HepG2 (cell line): ENCODE data around the gene DNAJB11. TPM values are rescaled to one million over a fixed set of nuclear protein-coding genes. Genes with fewer than 3 reads are reported as not detected.

Source experiments
- AHDC1 ChIP-seq: sonication (generic); formaldehyde crosslinking; IDR thresholded peaks from 2 replicates; pipeline ENCODE4 v1.5.1; 2020; ENCODE audit warnings: mild to moderate bottlenecking, missing genetic modification reagents, borderline replicate concordance
- BCL6 ChIP-seq: IDR thresholded peaks from 2 replicates; pipeline ENCODE4 v1.6.1; 2016; ENCODE audit warnings: missing genetic modification reagents, missing compliant biosample characterization
- CEBPG ChIP-seq: IDR thresholded peaks from 2 replicates; pipeline ENCODE4 v1.6.1; 2016
- ETV5 ChIP-seq: IDR thresholded peaks from 2 replicates; pipeline ENCODE4 v1.6.1; 2018; ENCODE audit warnings: missing biosample characterization, missing genetic modification reagents, inconsistent platforms, borderline replicate concordance
- FUBP1 ChIP-seq: sonication (generic); formaldehyde crosslinking; IDR thresholded peaks from 2 replicates; pipeline ENCODE4 v1.5.1; 2020; ENCODE audit warnings: missing genetic modification reagents, mild to moderate bottlenecking, borderline replicate concordance
- HOMEZ ChIP-seq: IDR thresholded peaks from 2 replicates; pipeline ENCODE4 v1.6.1; 2016; ENCODE audit warnings: low read depth
- RXRB ChIP-seq: IDR thresholded peaks from 2 replicates; pipeline ENCODE4 v1.6.1; 2016; ENCODE audit warnings: borderline replicate concordance, missing genetic modification reagents, missing compliant biosample characterization
- THYN1 ChIP-seq: sonication (generic); formaldehyde crosslinking; IDR thresholded peaks from 2 replicates; pipeline ENCODE4 v1.8.1; 2023; ENCODE audit warnings: low read depth, mild to moderate bottlenecking, moderate library complexity, missing genetic modification reagents, borderline replicate concordance
- ZNF407 ChIP-seq: sonication (generic); formaldehyde crosslinking; IDR thresholded peaks from one replicate; pipeline ENCODE4 v1.5.1; 2020; ENCODE audit warnings: mild to moderate bottlenecking, missing genetic modification reagents; ENCODE audit errors: not compliant biosample characterization
- ZNF615 ChIP-seq: sonication (generic); formaldehyde crosslinking; IDR thresholded peaks from 2 replicates; pipeline ENCODE4 v1.5.0; 2020; ENCODE audit warnings: mild to moderate bottlenecking, missing genetic modification reagents, borderline replicate concordance
- polyA plus RNA-seq, 8 experiments: library from polyadenylated mRNA; depleted of rRNA in 3 of 8; stranded (reverse) in 7 of 8; unstranded in 1 of 8; fragments of >200 nt; fragmentation: Illumina TruSeq in 4 of 8; extraction: Trizol in 4 of 8; gene quantifications; 2 replicates each; pipeline versions ENCODE4 v1.2.1 to v1.2.3, GENCODE V29; 2011 to 2016; ENCODE audit warnings: low read depth in 4 of 8, missing spikeins in 1 of 8, mixed read lengths in 1 of 8; ENCODE audit not compliant: insufficient read depth in 1 of 8
- total RNA-seq, 5 experiments: library from RNA; depleted of rRNA; stranded (reverse); fragments of >200 nt; fragmentation: Illumina TruSeq; extraction: Trizol; gene quantifications; 2 replicates each; pipeline ENCODE4 v1.2.3, GENCODE V29; 2016; ENCODE audit warnings: low read depth in 1 of 5

DNAJB11 gene
- total and polyA plus RNA-seq, 2 of the 13 experiments (the other 11 are each of a cell fraction or from before 2014, with no cell fraction given), result 41.0 to 132 TPM

- 0 out of 2 replicates have a peak, but pooled peaks have one; percentile 17 for TF ChIP-seq ETV5
- peak; percentile 64; the same call in 1 of the 2 replicates for TF ChIP-seq AHDC1 (CRISPR knock-in tag)
- TF ChIP-seq ZNF407, result no peak
- peak; percentile 54 for TF ChIP-seq BCL6 (CRISPR knock-in tag)
- TF ChIP-seq RXRB (CRISPR knock-in tag), result 0 out of 2 replicates have a peak, but pooled peaks have one; percentile 30
- TF ChIP-seq CEBPG (CRISPR knock-in tag), result peak; percentile 76
- no peak for TF ChIP-seq FUBP1 (CRISPR knock-in tag)
- TF ChIP-seq HOMEZ (CRISPR knock-in tag), result peak; percentile 31; the same call in 1 of the 2 replicates
- TF ChIP-seq ZNF615 (CRISPR knock-in tag), result no peak
- TF ChIP-seq THYN1, result no peak
Observed at GRCh38 chr3:186552408-186553031, 18.0 kb upstream of the DNAJB11 start (continued).
